ENCODE results near the gene DDX23.

GRCh38 chr12:48866052-48866711, 14.2 kb upstream of the DDX23 start:
- no peak for TF ChIP-seq CTCF (IDR thresholded peaks at IDR 0.05)
- TF ChIP-seq POLR2A (IDR thresholded peaks at IDR 0.05), result no peak

All from right lobe of liver (tissue), 4 donors.